Thyroid gland (tissue), 4 donors: ENCODE measurements around the gene HTRA3. TPM values are rescaled to one million over a fixed set of nuclear protein-coding genes. Genes with fewer than 3 reads are reported as not detected.

Experiments used
- DNase-seq, 2 donors: peaks; one replicate each; pipeline ENCODE4 v3.0.0-alpha.2; 2019
- H3K27ac ChIP-seq, 3 donors: fragments of 200-600 bp; sonication (generic); 1 replicate in 2 of 3; 2 replicates in 1 of 3; pipeline ENCODE4 v1.5.1; 2016 to 2019; ENCODE audit warnings: mild to moderate bottlenecking in 1 of 3, moderate library complexity in 1 of 3
- H3K27me3 ChIP-seq: fragments of 200-600 bp; sonication (generic); one replicate; pipeline ENCODE4 v1.5.1; 2019
- H3K36me3 ChIP-seq, 2 donors: fragments of 200-600 bp; sonication (generic); one replicate each; pipeline ENCODE4 v1.5.1; 2016 to 2019
- H3K4me1 ChIP-seq, 2 donors: fragments of 200-600 bp; sonication (generic); one replicate each; pipeline ENCODE4 v1.5.1; 2017 to 2019
- H3K4me3 ChIP-seq, 3 donors: fragments of 200-600 bp; sonication (generic); replicated peaks in 1 of 3; 1 replicate in 2 of 3; 2 replicates in 1 of 3; pipeline ENCODE4 v1.5.1; 2016; ENCODE audit warnings: mild to moderate bottlenecking in 1 of 3
- H3K9me3 ChIP-seq: fragments of 200-600 bp; sonication (generic); one replicate; pipeline ENCODE4 v1.5.1; 2017
- CTCF ChIP-seq, 6 experiments: fragments of 200-600 bp in 3 of 6; fragments of 450-650 bp in 3 of 6; sonication (generic) in 3 of 6; IDR thresholded peaks; one replicate each; pipeline ENCODE4 v1.5.1; 2016 to 2019; ENCODE audit warnings: antibody characterized with exemption in 6 of 6, mild to moderate bottlenecking in 2 of 6, inconsistent platforms in 1 of 6, moderate library complexity in 1 of 6
- POLR2A ChIP-seq, 2 donors: fragments of 450-650 bp; IDR thresholded peaks; one replicate each; pipeline ENCODE4 v1.6.1; 2017; ENCODE audit warnings: antibody characterized with exemption in 2 of 2, mild to moderate bottlenecking in 2 of 2, moderate library complexity in 1 of 2
- WGBS, 2 donors: methylation state at CpG; one replicate each; pipeline ENCODE4 v1.1.5; 2017; 5-methylcytosine and 5-hydroxymethylcytosine counted together
- intact Hi-C: fragments of 100-400 bp; cut with DNase I; formaldehyde crosslinking; loops from one replicate; pipeline ENCODE4 v1.15.1; 2023
- total RNA-seq, 4 donors: library from RNA; depleted of rRNA; stranded (reverse); fragments of >200 nt; gene quantifications; one replicate each; pipeline ENCODE4 v1.2.3, GENCODE V29; 2016

Gene HTRA3
- total RNA-seq: 10 to 100 TPM in 3 of 4 donors, 1 to 10 TPM in 1; 6.9 to 38.3 (median 14.0) TPM

- WGBS, 2 donors: 1% methylated on average over 12 of the region's 111 CpGs; no CpG with 5 or more reads in 1 of the 2 donors
- no peak within 1 kb of the TSS for H3K27ac ChIP-seq
Measured at GRCh38 chr4:8269535-8270417, at the start of gene HTRA3. TSS of gene HTRA3 (plus strand) at chr4:8269754. CDS start at chr4:8269969, 215 bp downstream.

GRCh38 chr4:8220661-8221450 lies 48.7 kb upstream of the HTRA3 start:
- H3K27me3 ChIP-seq: no peaks in the 10 kb centered on the region
- DNase-seq: no peak
- peaks cover 17 to 22% of the 10 kb centered on the region in 2 donors for H3K36me3 ChIP-seq
- H3K27ac ChIP-seq: peak overlapping the region in 1 of 3 donors; percentile 28
- WGBS, 2 donors: 91 to 94% methylated on average over 3 to 7 of the region's 7 CpGs
- no peaks in the 10 kb centered on the region for H3K9me3 ChIP-seq
- no peak for TF ChIP-seq CTCF (IDR thresholded peaks at IDR 0.05)
- TF ChIP-seq POLR2A (IDR thresholded peaks at IDR 0.05): no peak
- intact Hi-C loops: no loop called here
- H3K4me3 ChIP-seq: no peak overlapping the region
- no peaks in the 10 kb centered on the region for H3K4me1 ChIP-seq

More at GRCh38 chr4:8269535-8270417, at the start of gene HTRA3:
- intact Hi-C loops: no loop called here
- no peaks in the 10 kb centered on the region for H3K27me3 ChIP-seq
- TF ChIP-seq CTCF (IDR thresholded peaks at IDR 0.05) (no peak), POLR2A (IDR thresholded peaks at IDR 0.05) (peak in 1 of 2 donors; percentile 79)
- H3K4me1 ChIP-seq: peaks cover 7 to 41% of the 10 kb centered on the region in 2 donors
- DNase-seq: peak; percentile 33 to 38
- H3K36me3 ChIP-seq: no peaks in the 10 kb centered on the region
- H3K9me3 ChIP-seq: no peaks in the 10 kb centered on the region
- peak within 1 kb of the TSS in 1 of 3 donors; percentile 44 for H3K4me3 ChIP-seq

- no peak for DNase-seq
- 73 to 75% methylated on average over 5 of the region's 5 CpGs for WGBS, 2 donors
- H3K9me3 ChIP-seq: no peaks in the 10 kb centered on the region
Measured at GRCh38 chr4:8221476-8221875, 48.1 kb upstream of the HTRA3 start.

GRCh38 chr4:8221985-8222384 lies 47.6 kb upstream of the HTRA3 start:
- H3K27ac ChIP-seq: peak overlapping the region in 1 of 3 donors; percentile 21
- H3K27me3 ChIP-seq: no peaks in the 10 kb centered on the region
- intact Hi-C loops: no loop called here
- TF ChIP-seq POLR2A (IDR thresholded peaks at IDR 0.05) (no peak), CTCF (IDR thresholded peaks at IDR 0.05) (no peak)
- no peaks in the 10 kb centered on the region for H3K9me3 ChIP-seq
- H3K36me3 ChIP-seq: peaks cover 17 to 22% of the 10 kb centered on the region in 2 donors
- DNase-seq: no peak
- H3K4me3 ChIP-seq: no peak overlapping the region
- H3K4me1 ChIP-seq: no peaks in the 10 kb centered on the region

More at GRCh38 chr4:8221476-8221875, 48.1 kb upstream of the HTRA3 start:
- intact Hi-C loops: no loop called here
- Histone ChIP-seq H3K36me3 (peaks cover 17 to 22% of the 10 kb centered on the region in 2 donors), H3K27me3 (no peaks in the 10 kb centered on the region), H3K27ac (peak overlapping the region in 1 of 3 donors; percentile 28), H3K4me1 (no peaks in the 10 kb centered on the region), H3K4me3 (no peak overlapping the region)
- no peak for TF ChIP-seq CTCF (IDR thresholded peaks at IDR 0.05)
- no peak for TF ChIP-seq POLR2A (IDR thresholded peaks at IDR 0.05)
